Pancreas (tissue), 10 donors: ENCODE data around the gene SND1. TPM values are rescaled to one million over a fixed set of nuclear protein-coding genes. Genes with fewer than 3 reads are reported as not detected.
A peak's percentile ranks its signal among the peaks of the same experiment; 100 is the strongest.
"Not testable (repeated sequence)": the region's sequence is repeated elsewhere in the genome, so short reads cannot be mapped to it uniquely, and the experiment has no call there.

Experiments used
- ATAC-seq, 4 donors: fragments of 200-7000 bp; cut with Tn5 transposase; one replicate each; pipeline versions ENCODE4 v1.8.0 to v1.9.1; 2020; ENCODE audit warnings: mild to moderate bottlenecking in 4 of 4, moderate library complexity in 4 of 4
- DNase-seq, 6 donors: peaks; one replicate each; pipeline ENCODE4 v3.0.0-alpha.2; 2020
- FAIRE-seq: peaks from 2 replicates; lab custom pipeline; 2012; peaks lifted over from hg19 to GRCh38; lab: Jason Lieb, UNC
- H3K27ac ChIP-seq, 4 donors: fragments of 200-600 bp; sonication (generic); 1 replicate in 3 of 4; 2 replicates in 1 of 4; pipeline versions ENCODE4 v1.5.0 to v1.8.0; 2020
- H3K27me3 ChIP-seq, 4 donors: fragments of 200-600 bp; one replicate each; pipeline ENCODE4 v1.8.0; 2021
- H3K36me3 ChIP-seq, 3 donors: fragments of 200-600 bp; sonication (generic) in 1 of 3; one replicate each; pipeline versions ENCODE4 v1.5.0 to v1.8.0; 2020 to 2021
- H3K4me1 ChIP-seq, 3 donors: fragments of 200-600 bp; one replicate each; pipeline ENCODE4 v1.8.0; 2021
- H3K4me3 ChIP-seq, 4 donors: fragments of 200-600 bp; sonication (generic) in 2 of 4; one replicate each; pipeline versions ENCODE4 v1.5.0 to v1.8.0; 2020 to 2021
- H3K9me3 ChIP-seq, 4 donors: fragments of 200-600 bp; one replicate each; pipeline ENCODE4 v1.8.0; 2021
- CTCF ChIP-seq, 4 donors: fragments of 200-600 bp; sonication (generic) in 3 of 4; IDR thresholded peaks; one replicate each; pipeline versions ENCODE4 v1.5.0 to v1.8.0; 2021; ENCODE audit warnings: antibody characterized with exemption in 4 of 4
- WGBS, 2 donors: extraction: QIAGEN DNeasy Blood & Tissue Kit; methylation state at CpG; one replicate each; pipeline ENCODE4 v1.1.7; 2013; 5-methylcytosine and 5-hydroxymethylcytosine counted together
- intact Hi-C, 3 donors: fragments of 100-400 bp; cut with DNase I; formaldehyde crosslinking; loops; one replicate each; pipeline versions ENCODE4 v1.11.1 to v1.14.2; 2022
- polyA plus RNA-seq, 2 donors: library from polyadenylated mRNA; stranded (reverse); fragments of 200-250 nt; gene quantifications; one replicate each; pipeline ENCODE4 v1.2.3, GENCODE V29; 2013
- total RNA-seq, 6 donors: library from RNA; stranded (reverse); fragmentation: NEBNext Ultra II Directional in 4 of 6; extraction: Animal tissue kit (Norgen Biotek cat#: 25700) in 4 of 6; gene quantifications; one replicate each; pipeline versions ENCODE4 v1.2.1 to v1.2.4, GENCODE V29; 2021 to 2023
- donor health status: healthy with polysubstance abuse.
- donor health status: DM: no; HTN: no; CAD: no; lungs with moderate emphysema.
- donor health status: DM: no; HTN: no; CAD: no.
- donor health status: control.
- donor health status: control.
- donor health status: Bipolar disorder and iron deficiency.
- donor health status: DM: yes; HTN: yes; CAD: no.
- donor health status: DM: no; HTN: no; CAD: no.
- donor health status: DM: no; HTN: no; CAD: no.
- donor health status: DM: yes; HTN: yes; CAD: no.

SND1 gene
- total and polyA plus RNA-seq, 8 donors: 84.1 to 308 (median 225) TPM

GRCh38 chr7:127831318-127832219 lies 179.6 kb downstream of the SND1 start:
- Histone ChIP-seq H3K9me3 (no peaks in the 10 kb centered on the region), H3K36me3 (no peaks in the 10 kb centered on the region), H3K4me1 (peaks cover 0 to 6% (median 0%) of the 10 kb centered on the region in 3 donors), H3K4me3 (no peak overlapping the region), H3K27me3 (no peaks in the 10 kb centered on the region), H3K27ac (peak overlapping the region in 1 of 4 donors; percentile 46)
- intact Hi-C loops: no loop called here
- no peak for FAIRE-seq
- WGBS, 2 donors: 36 to 40% methylated on average over 5 of the region's 5 CpGs
- ATAC-seq: peak; percentile 73 to 78 (median 74)
- TF ChIP-seq CTCF (IDR thresholded peaks at IDR 0.05): no peak
- DNase-seq: peak in 1 of 6 donors; percentile 34

- Histone ChIP-seq H3K4me1 (peaks cover 0 to 6% (median 0%) of the 10 kb centered on the region in 3 donors), H3K36me3 (no peaks in the 10 kb centered on the region), H3K27me3 (no peaks in the 10 kb centered on the region), H3K27ac (peak overlapping the region in 1 of 4 donors; percentile 14), H3K4me3 (no peak overlapping the region), H3K9me3 (no peaks in the 10 kb centered on the region)
- no peak for ATAC-seq
- no peak for TF ChIP-seq CTCF (IDR thresholded peaks at IDR 0.05)
- DNase-seq: no peak
- 95 to 96% methylated on average over 7 of the region's 7 CpGs for WGBS, 2 donors
- FAIRE-seq: no peak
- intact Hi-C loops: no loop called here
Measured at GRCh38 chr7:127832592-127832991, 180.6 kb downstream of the SND1 start.

- WGBS, 2 donors: 91 to 100% methylated on average over 1 of the region's 1 CpG
- Histone ChIP-seq H3K4me3 (no peak overlapping the region), H3K36me3 (no peaks in the 10 kb centered on the region), H3K9me3 (no peaks in the 10 kb centered on the region), H3K4me1 (peaks cover 0 to 10% (median 4%) of the 10 kb centered on the region in 3 donors), H3K27ac (no peak overlapping the region), H3K27me3 (no peaks in the 10 kb centered on the region)
- intact Hi-C loops: no loop called here
- FAIRE-seq: no peak
- ATAC-seq: no peak
- DNase-seq: no peak
- no peak for TF ChIP-seq CTCF (IDR thresholded peaks at IDR 0.05)
Measured at GRCh38 chr7:127833641-127834040, 181.6 kb downstream of the SND1 start.

GRCh38 chr7:127835679-127836078 lies 183.7 kb downstream of the SND1 start:
- intact Hi-C loops: no loop called here
- no peaks in the 10 kb centered on the region for H3K27me3 ChIP-seq
- no peaks in the 10 kb centered on the region for H3K36me3 ChIP-seq
- no peak overlapping the region for H3K4me3 ChIP-seq
- no peak for ATAC-seq
- WGBS, 2 donors: 69 to 75% methylated on average over 4 of the region's 4 CpGs
- no peak for DNase-seq
- peaks cover 0 to 17% (median 13%) of the 10 kb centered on the region in 3 donors for H3K4me1 ChIP-seq
- no peak for FAIRE-seq
- TF ChIP-seq CTCF (IDR thresholded peaks at IDR 0.05): no peak
- no peaks in the 10 kb centered on the region for H3K9me3 ChIP-seq
- no peak overlapping the region for H3K27ac ChIP-seq

GRCh38 chr7:127837816-127838410 lies 185.9 kb downstream of the SND1 start:
- H3K27me3 ChIP-seq, FAIRE-seq, intact Hi-C loops, H3K9me3 ChIP-seq, H3K4me3 ChIP-seq, H3K36me3 ChIP-seq: not testable (repeated sequence)
- ATAC-seq (peak; percentile 28 to 51 (median 40)), DNase-seq (peak in 2 of 6 donors; percentile 15 to 35)
- Histone ChIP-seq H3K27ac (peak overlapping the region in 2 of 4 donors; percentile 59 to 61), H3K4me1 (peaks cover 0 to 22% (median 16%) of the 10 kb centered on the region in 3 donors)
- 81 to 86% methylated on average over 7 of the region's 7 CpGs for WGBS, 2 donors
